ENCODE measurements around the gene NBEA.

- TF ChIP-seq CTCF (conservative IDR thresholded peaks at IDR 0.05) (no peak), ZFX (IDR thresholded peaks at IDR 0.05) (no peak)
These were observed 751.2 kb downstream of the NBEA start for GRCh38 chr13:35693134-35693784.
